Upper lobe of left lung (tissue), 6 donors: ENCODE results near the gene LYRM1. TPM values are rescaled to one million over a fixed set of nuclear protein-coding genes. Genes with fewer than 3 reads are reported as not detected.

Source experiments
- ATAC-seq, 2 donors: fragments of 200-7000 bp; cut with Tn5 transposase; one replicate each; pipeline ENCODE4 v1.9.1; 2022; ENCODE audit warnings: mild to moderate bottlenecking in 2 of 2, moderate library complexity in 2 of 2; ENCODE audit not compliant: low FRiP score in 2 of 2
- DNase-seq, 2 donors: peaks; one replicate each; pipeline ENCODE4 v3.0.0-alpha.2; 2019 to 2020
- H3K27ac ChIP-seq, 4 donors: fragments of 200-600 bp; sonication (generic); one replicate each; pipeline ENCODE4 v1.5.1; 2016 to 2019
- H3K27me3 ChIP-seq, 4 donors: fragments of 200-600 bp; sonication (generic); one replicate each; pipeline ENCODE4 v1.5.1; 2017 to 2019
- H3K36me3 ChIP-seq, 4 donors: fragments of 200-600 bp; sonication (generic); one replicate each; pipeline ENCODE4 v1.5.1; 2016 to 2019
- H3K4me1 ChIP-seq, 4 donors: fragments of 200-600 bp; sonication (generic); one replicate each; pipeline ENCODE4 v1.5.1; 2018 to 2019
- H3K4me3 ChIP-seq, 4 donors: fragments of 200-600 bp; sonication (generic); one replicate each; pipeline ENCODE4 v1.5.1; 2017 to 2019; ENCODE audit warnings: mild to moderate bottlenecking in 2 of 4, moderate library complexity in 1 of 4
- H3K9me3 ChIP-seq, 4 donors: fragments of 200-600 bp; sonication (generic); one replicate each; pipeline ENCODE4 v1.5.1; 2018 to 2019
- CTCF ChIP-seq, 6 experiments: fragments of 450-650 bp in 4 of 6; fragments of 200-600 bp in 2 of 6; sonication (generic) in 2 of 6; IDR thresholded peaks; one replicate each; pipeline ENCODE4 v1.5.1; 2016 to 2019; ENCODE audit warnings: antibody characterized with exemption in 6 of 6
- EP300 ChIP-seq, 4 donors: sonication (generic); formaldehyde crosslinking; IDR thresholded peaks; one replicate each; pipeline ENCODE4 v1.5.1; 2017; ENCODE audit warnings: antibody characterized with exemption in 4 of 4, control low read depth in 2 of 4
- POLR2A ChIP-seq, 4 donors: fragments of 450-650 bp; IDR thresholded peaks; one replicate each; pipeline ENCODE4 v1.5.1; 2016 to 2017; ENCODE audit warnings: antibody characterized with exemption in 4 of 4, mild to moderate bottlenecking in 2 of 4
- POLR2AphosphoS5 ChIP-seq, 2 donors: sonication (generic); formaldehyde crosslinking; IDR thresholded peaks; one replicate each; pipeline ENCODE4 v1.5.1; 2017; ENCODE audit warnings: antibody characterized with exemption in 2 of 2
- WGBS, 2 donors: methylation state at CpG; one replicate each; pipeline ENCODE4 v1.1.5; 2017 to 2018; 5-methylcytosine and 5-hydroxymethylcytosine counted together
- total RNA-seq, 6 donors: library from RNA; depleted of rRNA in 4 of 6; stranded (reverse); fragments of >200 nt in 4 of 6; gene quantifications; one replicate each; pipeline versions ENCODE4 v1.1.0 to v1.2.1, GENCODE V29; 2016 to 2021
- donor health status: DM: no; HTN: no; CAD: no; lungs with moderate emphysema.
- donor health status: DM: no; HTN: yes; CAD: no; lungs with severe emphysema.

LYRM1 gene
- total RNA-seq, 6 donors from 2014 or later: 6.8 to 34.4 (median 22.3) TPM

- peaks cover 38 to 67% (median 59%) of the 10 kb centered on the region in 4 donors for H3K4me1 ChIP-seq
- H3K27ac ChIP-seq: no peak overlapping the region
Observed at GRCh38 chr16:20853981-20854620, 46.5 kb upstream of the LYRM1 start.

GRCh38 chr16:20854963-20855362 lies 45.6 kb upstream of the LYRM1 start:
- Histone ChIP-seq H3K27me3 (no peaks in the 10 kb centered on the region), H3K4me3 (no peak overlapping the region), H3K36me3 (peaks cover 0 to 19% (median 7%) of the 10 kb centered on the region in 4 donors), H3K27ac (no peak overlapping the region), H3K9me3 (no peaks in the 10 kb centered on the region), H3K4me1 (peaks cover 45 to 62% (median 54%) of the 10 kb centered on the region in 4 donors)
- WGBS, 2 donors: 93 to 100% methylated on average over 2 of the region's 2 CpGs
- no peak for DNase-seq
- TF ChIP-seq POLR2AphosphoS5 (IDR thresholded peaks at IDR 0.05): no peak
- TF ChIP-seq CTCF (IDR thresholded peaks at IDR 0.05): no peak
- no peak for TF ChIP-seq POLR2A (IDR thresholded peaks at IDR 0.05)
- no peak for TF ChIP-seq EP300 (IDR thresholded peaks at IDR 0.05)
- no peak for ATAC-seq

More at GRCh38 chr16:20853981-20854620, 46.5 kb upstream of the LYRM1 start:
- no peak overlapping the region for H3K4me3 ChIP-seq
- DNase-seq (no peak), ATAC-seq (no peak)
- H3K36me3 ChIP-seq: peaks cover 0 to 14% (median 3%) of the 10 kb centered on the region in 4 donors
- TF ChIP-seq EP300 (IDR thresholded peaks at IDR 0.05) (no peak), CTCF (IDR thresholded peaks at IDR 0.05) (no peak), POLR2AphosphoS5 (IDR thresholded peaks at IDR 0.05) (no peak), POLR2A (IDR thresholded peaks at IDR 0.05) (no peak)
- no peaks in the 10 kb centered on the region for H3K9me3 ChIP-seq
- WGBS, 2 donors: 71 to 79% methylated on average over 3 of the region's 3 CpGs
- H3K27me3 ChIP-seq: no peaks in the 10 kb centered on the region

GRCh38 chr16:20857281-20857680 lies 43.3 kb upstream of the LYRM1 start:
- Histone ChIP-seq H3K36me3 (peaks cover 0 to 40% (median 23%) of the 10 kb centered on the region in 4 donors), H3K27me3 (no peaks in the 10 kb centered on the region), H3K4me1 (peaks cover 24 to 49% (median 39%) of the 10 kb centered on the region in 4 donors), H3K27ac (peak overlapping the region in 1 of 4 donors; percentile 58), H3K4me3 (no peak overlapping the region), H3K9me3 (no peaks in the 10 kb centered on the region)
- DNase-seq (no peak), ATAC-seq (no peak)
- TF ChIP-seq EP300 (IDR thresholded peaks at IDR 0.05): no peak
- no peak for TF ChIP-seq CTCF (IDR thresholded peaks at IDR 0.05)
- no peak for TF ChIP-seq POLR2A (IDR thresholded peaks at IDR 0.05)
- no peak for TF ChIP-seq POLR2AphosphoS5 (IDR thresholded peaks at IDR 0.05)
- WGBS, 2 donors: 66 to 77% methylated on average over 2 of the region's 2 CpGs

- Histone ChIP-seq H3K4me1 (peaks cover 9 to 36% (median 20%) of the 10 kb centered on the region in 4 donors), H3K36me3 (peaks cover 0 to 42% (median 24%) of the 10 kb centered on the region in 4 donors), H3K9me3 (no peaks in the 10 kb centered on the region), H3K27ac (no peak overlapping the region), H3K27me3 (no peaks in the 10 kb centered on the region), H3K4me3 (no peak overlapping the region)
- TF ChIP-seq EP300 (IDR thresholded peaks at IDR 0.05): no peak
- no peak for TF ChIP-seq POLR2AphosphoS5 (IDR thresholded peaks at IDR 0.05)
- TF ChIP-seq POLR2A (IDR thresholded peaks at IDR 0.05): no peak
- TF ChIP-seq CTCF (IDR thresholded peaks at IDR 0.05): no peak
- WGBS, 2 donors: 87 to 91% methylated on average over 3 of the region's 3 CpGs
- ATAC-seq (no peak), DNase-seq (no peak)
Observed at GRCh38 chr16:20859229-20859628, 41.3 kb upstream of the LYRM1 start.

GRCh38 chr16:20859699-20860098 lies 40.9 kb upstream of the LYRM1 start:
- no peaks in the 10 kb centered on the region for H3K9me3 ChIP-seq
- H3K4me1 ChIP-seq: peaks cover 8 to 31% (median 17%) of the 10 kb centered on the region in 4 donors
- H3K4me3 ChIP-seq: no peak overlapping the region
- 66 to 75% methylated on average over 4 of the region's 4 CpGs for WGBS, 2 donors
- no peak for ATAC-seq
- no peak for DNase-seq
- TF ChIP-seq POLR2AphosphoS5 (IDR thresholded peaks at IDR 0.05) (no peak), CTCF (IDR thresholded peaks at IDR 0.05) (no peak), EP300 (IDR thresholded peaks at IDR 0.05) (no peak), POLR2A (IDR thresholded peaks at IDR 0.05) (no peak)
- peak overlapping the region in 2 of 4 donors; percentile 2 to 57 for H3K27ac ChIP-seq
- H3K36me3 ChIP-seq: peaks cover 0 to 42% (median 24%) of the 10 kb centered on the region in 4 donors
- no peaks in the 10 kb centered on the region for H3K27me3 ChIP-seq
